ENCODE results near the gene SHANK2.

The SHANK2 gene

DNA sequence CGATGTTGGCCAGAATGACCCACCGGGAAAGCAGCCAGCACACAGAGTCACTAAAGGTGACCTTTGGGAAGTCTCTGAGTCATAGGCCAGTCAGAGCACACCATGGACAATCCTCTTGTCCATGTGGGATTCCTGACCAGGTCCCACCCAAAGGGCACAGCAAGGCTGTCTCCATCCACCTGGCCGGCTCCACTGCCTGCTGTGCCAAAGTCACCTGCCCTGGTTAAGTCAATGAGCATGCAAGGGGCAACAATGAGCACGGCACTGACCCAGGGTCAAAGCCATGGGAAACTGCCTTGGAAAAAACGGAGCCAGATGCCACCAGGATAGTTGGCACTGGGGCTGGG is 49.8 kb downstream of the SHANK2 start:
- DNase-seq (ENCODE audit: low read depth): no peak

All from activated T-cell treated with anti-CD3 and anti-CD28 coated beads for 48 hours (primary cell).